Astrocyte of the cerebellum (primary cell): ENCODE measurements around the gene NFYA.

Experiments
- DNase-seq: peaks from one replicate; pipeline ENCODE4 v3.0.0-alpha.2; 2011; ENCODE audit warnings: low read depth
- H3K4me3 ChIP-seq: 2 replicates; pipeline ENCODE4 v1.5.1; 2011; ENCODE audit warnings: mild to moderate bottlenecking, low read depth, low read length, moderate library complexity
- CTCF ChIP-seq: IDR thresholded peaks from 2 replicates; pipeline ENCODE4 v1.5.1; 2012; ENCODE audit warnings: low read length, low read depth, moderate library complexity, mild to moderate bottlenecking; ENCODE audit errors: missing control alignments
- in situ Hi-C: cut with HindIII; loops from 2 replicates; pipeline ENCODE4 v1.10.0; 2017; ENCODE audit warnings: low sequenced_read_pairs

The NFYA gene

GRCh38 chr6:41032830-41033229 lies 39.9 kb upstream of the NFYA start:
- H3K4me3 ChIP-seq: no peak overlapping the region
- TF ChIP-seq CTCF: no peak
- DNase-seq: no peak
- in situ Hi-C loops: no loop called here

- no peak for TF ChIP-seq CTCF
- in situ Hi-C loops: no loop called here
- no peak overlapping the region for H3K4me3 ChIP-seq
- no peak for DNase-seq
These were observed 39.0 kb upstream of the NFYA start for GRCh38 chr6:41033776-41034175.

GRCh38 chr6:41036186-41036585 lies 36.6 kb upstream of the NFYA start:
- no peak overlapping the region for H3K4me3 ChIP-seq
- in situ Hi-C loops: no loop called here
- TF ChIP-seq CTCF: no peak
- DNase-seq: no peak

- no peak for DNase-seq
These were observed 36.2 kb upstream of the NFYA start for GRCh38 chr6:41036601-41037000.

GRCh38 chr6:41037107-41037900 lies 35.5 kb upstream of the NFYA start:
- no peak for TF ChIP-seq CTCF
- DNase-seq: no peak
- H3K4me3 ChIP-seq: no peak overlapping the region
- in situ Hi-C loops: no loop called here

More at GRCh38 chr6:41036601-41037000, 36.2 kb upstream of the NFYA start:
- H3K4me3 ChIP-seq: no peak overlapping the region
- TF ChIP-seq CTCF: no peak
- in situ Hi-C loops: no loop called here

- no peak overlapping the region for H3K4me3 ChIP-seq
These were observed 34.6 kb upstream of the NFYA start for GRCh38 chr6:41038205-41038604.

More at GRCh38 chr6:41038205-41038604, 34.6 kb upstream of the NFYA start:
- in situ Hi-C loops: no loop called here
- no peak for DNase-seq
- TF ChIP-seq CTCF: no peak
